NCI-H146 treated with DMSO at 0.1 percent for 48 hours (cell line): Measurements from ENCODE around the gene CASK.

Experiments
- DNase-seq: peaks from one replicate; lab custom pipeline; 2025; ENCODE audit not compliant: unreplicated experiment; lab: John Stamatoyannopoulos, UW

The CASK gene

DNA sequence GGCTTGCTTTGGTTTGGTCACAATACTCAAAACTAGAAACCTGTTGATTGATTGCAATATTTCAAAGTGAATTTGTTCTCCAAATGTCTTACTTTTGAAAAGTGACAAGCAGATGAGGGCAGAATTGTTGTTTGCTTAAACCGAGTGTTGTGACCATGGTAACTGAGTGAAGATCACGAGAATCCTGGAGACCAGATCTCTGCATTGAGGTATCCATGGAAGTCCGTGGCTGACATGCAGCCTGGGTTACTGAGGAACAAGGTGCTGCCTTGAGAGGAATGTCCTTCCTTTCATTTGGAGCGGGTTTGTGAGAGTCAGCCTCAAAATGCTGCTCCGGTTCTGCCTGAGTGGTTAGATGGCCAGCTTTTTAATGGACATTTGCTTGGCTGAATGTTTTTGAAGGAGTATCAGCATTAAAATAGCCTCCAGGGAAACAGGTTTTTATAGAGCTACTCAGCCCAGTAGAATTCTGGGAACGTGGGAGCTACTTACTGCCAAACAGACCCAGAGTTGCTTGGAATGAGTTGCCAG, 444.9 kb downstream of the CASK start:
- no peak for DNase-seq

- DNase-seq, result no peak
Observed at GRCh38 chrX:41475591-41476241, 447.6 kb downstream of the CASK start.

- no peak for DNase-seq
Observed at GRCh38 chrX:41475191-41475590, 448.2 kb downstream of the CASK start.

DNA sequence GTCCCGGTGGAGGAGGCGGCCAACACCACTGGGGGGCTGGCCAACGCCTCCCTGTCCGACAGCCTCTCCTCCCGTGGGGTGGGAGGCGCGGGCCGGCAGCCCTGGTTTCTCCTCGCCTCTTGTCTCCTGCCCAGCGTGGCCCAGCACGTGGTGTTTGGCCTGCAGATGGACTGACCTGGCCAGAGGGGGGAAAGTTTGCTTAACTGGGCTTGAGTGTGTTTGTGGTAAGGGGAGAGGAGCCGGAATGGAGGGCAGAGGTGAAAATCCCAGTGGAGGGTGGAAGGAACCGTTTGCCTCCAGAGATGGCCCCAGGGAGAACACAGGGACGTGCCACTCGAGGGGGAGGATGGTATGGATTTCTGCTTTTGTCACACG, 448.6 kb downstream of the CASK start:
- no peak for DNase-seq

- DNase-seq, result no peak
Observed at GRCh38 chrX:41473936-41474725, 449.2 kb downstream of the CASK start.

- DNase-seq, result no peak
Observed at GRCh38 chrX:41472231-41472815, 451.0 kb downstream of the CASK start.

DNA sequence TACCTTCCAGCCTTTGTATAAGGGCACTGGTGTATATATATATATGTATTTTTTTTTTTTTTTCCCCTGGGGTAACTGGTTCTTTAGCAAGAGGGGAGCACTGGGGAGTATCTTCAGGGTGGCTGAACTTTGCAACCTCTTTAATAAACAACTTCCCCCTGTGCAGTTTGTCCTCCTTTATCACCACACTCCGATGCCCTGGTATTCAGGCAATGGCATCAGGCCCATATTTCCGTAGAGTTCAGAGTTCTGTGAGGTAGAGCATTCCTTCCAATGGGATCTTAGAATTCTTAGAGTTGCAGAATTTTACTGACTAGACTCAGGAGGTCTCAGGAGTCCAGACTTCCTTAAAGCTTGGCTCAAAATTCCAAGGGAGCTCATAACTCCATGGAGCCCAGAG, 451.6 kb downstream of the CASK start:
- DNase-seq, result no peak

GRCh38 chrX:41470706-41471105, 452.6 kb downstream of the CASK start:
- DNase-seq, result no peak

DNA sequence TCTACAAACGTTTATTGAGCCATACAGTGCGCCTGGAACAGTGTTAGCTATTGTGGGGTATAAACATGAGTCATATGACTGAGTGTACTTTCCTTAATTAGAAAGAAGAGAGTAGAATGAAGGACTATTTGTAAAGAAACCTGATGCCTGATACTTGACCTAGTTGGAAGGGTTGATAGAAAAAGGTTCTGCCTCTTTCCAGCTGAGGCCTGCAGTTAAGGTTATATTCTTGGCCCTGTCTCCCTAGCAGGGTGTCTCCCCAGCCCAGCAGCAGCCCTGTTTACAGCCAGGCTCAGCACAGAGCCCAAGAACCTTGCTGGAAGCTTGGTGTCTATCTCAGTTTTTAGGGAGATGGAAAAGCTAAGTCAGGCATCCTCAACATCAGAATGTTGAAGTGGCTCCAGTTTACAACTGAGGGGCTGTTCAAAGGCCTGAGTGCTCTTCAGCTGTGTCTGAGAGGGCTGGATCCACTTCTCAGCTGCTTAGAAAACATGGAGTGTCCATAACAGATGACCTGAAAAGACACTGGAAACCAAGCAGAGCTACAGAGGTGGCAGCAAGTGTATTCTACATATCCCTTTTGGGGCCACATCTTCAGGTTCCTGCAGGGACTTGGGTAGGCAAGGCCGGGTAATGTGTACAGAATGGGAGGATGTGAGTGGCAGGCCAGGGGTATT, 454.6 kb downstream of the CASK start:
- DNase-seq, result no peak
